NCI-H1436 (cell line): ENCODE data around the gene BTN1A1.
"Not testable (repeated sequence)": the region's sequence is repeated elsewhere in the genome, so short reads cannot be mapped to it uniquely, and the experiment has no call there.

Experiments
- DNase-seq: peaks from one replicate; lab custom pipeline; 2025; lab: John Stamatoyannopoulos, UW

Gene BTN1A1

GRCh38 chr6:26476896-26477295, 23.2 kb upstream of the BTN1A1 start:
- DNase-seq = no peak

GRCh38 chr6:26477426-26477825, 22.7 kb upstream of the BTN1A1 start:
- no peak for DNase-seq

- no peak for DNase-seq
Observed at GRCh38 chr6:26478100-26478984, 21.8 kb upstream of the BTN1A1 start.

- no peak for DNase-seq
Observed at GRCh38 chr6:26478985-26479278, 21.2 kb upstream of the BTN1A1 start.

- no peak for DNase-seq
Observed at GRCh38 chr6:26482338-26482737, 17.8 kb upstream of the BTN1A1 start.

GRCh38 chr6:26483727-26484126, 16.4 kb upstream of the BTN1A1 start:
- no peak for DNase-seq

GRCh38 chr6:26484161-26484560, 15.9 kb upstream of the BTN1A1 start:
- DNase-seq = no peak

GRCh38 chr6:26485112-26485780, 14.9 kb upstream of the BTN1A1 start:
- no peak for DNase-seq

- no peak for DNase-seq
Observed at GRCh38 chr6:26486358-26486757, 13.7 kb upstream of the BTN1A1 start.

GRCh38 chr6:26487466-26487865, 12.6 kb upstream of the BTN1A1 start:
- DNase-seq = no peak

GRCh38 chr6:26489996-26490964, 9.8 kb upstream of the BTN1A1 start:
- no peak for DNase-seq

GRCh38 chr6:26491604-26492003, 8.5 kb upstream of the BTN1A1 start:
- DNase-seq = no peak

GRCh38 chr6:26493258-26493657, 6.8 kb upstream of the BTN1A1 start:
- no peak for DNase-seq

GRCh38 chr6:26494117-26494516, 6.0 kb upstream of the BTN1A1 start:
- no peak for DNase-seq

GRCh38 chr6:26495281-26495680, 4.8 kb upstream of the BTN1A1 start:
- DNase-seq = no peak

GRCh38 chr6:26497610-26498009, 2.5 kb upstream of the BTN1A1 start:
- DNase-seq = no peak

GRCh38 chr6:26501482-26501986, 1.4 kb downstream of the BTN1A1 start:
- DNase-seq = no peak

- DNase-seq = no peak
Observed at GRCh38 chr6:26502165-26502564, 2.1 kb downstream of the BTN1A1 start.

- DNase-seq = no peak
Observed at GRCh38 chr6:26502626-26503025, 2.5 kb downstream of the BTN1A1 start.

- no peak for DNase-seq
Observed at GRCh38 chr6:26507658-26508057, 7.6 kb downstream of the BTN1A1 start.

- not testable (repeated sequence) for DNase-seq
Observed at GRCh38 chr6:26511033-26511432, 10.9 kb downstream of the BTN1A1 start.

GRCh38 chr6:26514984-26515383, 14.9 kb downstream of the BTN1A1 start:
- DNase-seq = no peak
